Motor neuron (in vitro differentiated cells): Measurements from ENCODE around the gene FAM120A. TPM values are rescaled to one million over a fixed set of nuclear protein-coding genes. Genes with fewer than 3 reads are reported as not detected.
A peak's percentile ranks its signal among the peaks of the same experiment; 100 is the strongest.
"Not testable (repeated sequence)": the region's sequence is repeated elsewhere in the genome, so short reads cannot be mapped to it uniquely, and the experiment has no call there.

Experiments used
- ATAC-seq, 8 experiments: fragments of 200-7000 bp; cut with Tn5 transposase; replicated peaks in 6 of 8; 2 replicates each; pipeline ENCODE4 v1.8.0; 2021; ENCODE audit warnings: mild to moderate bottlenecking in 8 of 8, moderate library complexity in 8 of 8
- H3K27ac ChIP-seq, 2 donors: fragments of 250-450 bp; sonication (Bioruptor Pico); 2 replicates each; pipeline ENCODE4 v1.9.0; 2021; ENCODE audit warnings: antibody characterized with exemption in 2 of 2, mild to moderate bottlenecking in 2 of 2, moderate library complexity in 1 of 2
- H3K4me1 ChIP-seq, 2 donors: fragments of 250-450 bp; sonication (Bioruptor Pico); replicated peaks in 1 of 2; 2 replicates each; pipeline ENCODE4 v1.6.1; 2021; ENCODE audit warnings: antibody characterized with exemption in 2 of 2, mild to moderate bottlenecking in 2 of 2, moderate library complexity in 1 of 2
- H3K4me3 ChIP-seq, 5 donors: fragments of 250-450 bp; sonication (Bioruptor Pico); 2 replicates each; pipeline ENCODE4 v1.9.0; 2021; ENCODE audit warnings: antibody characterized with exemption in 5 of 5, mild to moderate bottlenecking in 5 of 5, moderate library complexity in 4 of 5
- WGBS, 10 experiments: fragments of 450-650 bp; shearing (Covaris generic); methylation state at CpG; one replicate each; pipeline ENCODE4 v1.0.0; 2022; 5-methylcytosine and 5-hydroxymethylcytosine counted together
- in situ Hi-C, 9 experiments: fragments of 400-800 bp; cut with MboI; loops; one replicate each; pipeline ENCODE4 v1.15.0; 2021; ENCODE audit warnings: low sequenced_read_pairs in 9 of 9, low pct_unique_long_range_greater_than_20kb in 2 of 9; ENCODE audit not compliant: unreplicated experiment in 9 of 9
- total RNA-seq, 8 experiments: library from RNA; unstranded; fragments of 300-600 nt; gene quantifications; 2 replicates each; pipeline versions ENCODE4 v1.2.3 to v1.2.4, GENCODE V29; 2022

FAM120A gene
- total RNA-seq, 8 experiments from 2014 or later = 14.2 to 137 (median 33.7) TPM

DNA sequence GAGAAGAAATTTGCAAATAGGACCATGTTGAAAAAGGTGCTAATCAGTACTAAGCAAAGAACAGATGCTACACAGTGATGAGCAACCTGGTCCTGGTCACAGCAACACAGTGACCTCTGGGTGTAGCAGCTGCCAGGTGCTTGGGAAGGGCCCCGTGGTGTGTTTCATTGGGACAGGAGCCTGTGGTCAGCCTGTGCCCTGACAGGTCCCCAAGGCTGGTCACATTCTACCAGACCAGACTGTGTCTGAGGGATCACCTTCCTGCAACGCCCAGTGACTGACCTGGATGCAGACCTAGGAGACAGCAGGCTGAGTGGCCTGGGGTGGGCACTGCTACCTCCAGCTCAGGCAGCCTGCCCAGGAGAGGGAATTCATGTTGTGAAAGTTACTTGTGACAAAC lies 56.7 kb downstream of the FAM120A start:
- WGBS, 10 experiments = 79 to 100% (median 92%) methylated on average over 1 to 2 of the region's 2 CpGs; no CpG with 5 or more reads in 6 of the 10 experiments
- ATAC-seq = no peak
- no peaks in the 10 kb centered on the region for H3K4me1 ChIP-seq

DNA sequence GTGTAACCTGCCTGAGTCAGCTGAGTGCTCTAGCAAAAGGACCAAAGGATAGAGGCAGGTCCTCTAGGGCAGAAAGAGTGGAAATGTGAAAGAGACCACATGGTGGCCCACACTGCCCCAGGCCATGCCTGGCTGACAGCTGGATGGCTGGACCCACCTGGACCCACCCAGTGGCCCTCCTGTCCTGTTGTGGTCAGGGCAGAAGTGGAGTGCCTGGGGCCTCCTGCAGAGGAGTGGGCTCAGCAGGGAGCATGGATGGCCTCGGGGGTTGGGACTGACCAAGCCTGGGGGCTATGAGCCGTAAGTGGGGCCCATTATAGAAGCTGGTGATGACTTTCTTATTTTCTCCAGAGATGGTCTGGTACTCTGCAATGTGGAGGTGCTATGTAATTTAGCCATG lies 57.6 kb downstream of the FAM120A start:
- in situ Hi-C loops = no loop called here
- ATAC-seq = no peak
- Histone ChIP-seq H3K4me1 (no peaks in the 10 kb centered on the region), H3K27ac (no peak overlapping the region), H3K4me3 (no peak overlapping the region)
- 60 to 100% (median 83%) methylated on average over 1 to 2 of the region's 2 CpGs; no CpG with 5 or more reads in 7 of the 10 experiments for WGBS, 10 experiments

More for the DNA sequence above, 56.7 kb downstream of the FAM120A start:
- in situ Hi-C loops = no loop called here
- no peak overlapping the region for H3K27ac ChIP-seq
- no peak overlapping the region for H3K4me3 ChIP-seq

DNA sequence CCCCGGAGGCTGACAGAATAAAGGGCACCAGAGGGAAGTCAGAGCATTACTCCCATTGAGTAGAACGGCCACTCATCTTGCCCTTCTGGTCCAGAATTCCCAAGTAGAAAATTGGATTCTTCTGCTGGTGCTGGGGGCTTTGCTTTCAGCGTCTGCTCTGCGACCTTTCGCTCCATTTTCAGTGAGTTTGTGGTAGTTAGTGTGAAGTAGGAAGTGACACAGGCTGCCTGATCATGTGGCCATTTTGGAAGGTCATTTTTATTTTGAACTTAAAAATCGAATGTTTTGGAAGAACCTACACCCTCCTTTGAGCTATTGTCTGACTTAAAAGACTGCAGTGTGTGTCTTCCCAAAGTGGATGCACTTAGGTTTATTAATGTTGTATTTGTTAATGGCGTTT lies 58.6 kb downstream of the FAM120A start:
- ATAC-seq = no peak
- H3K27ac ChIP-seq = no peak overlapping the region
- in situ Hi-C loops = no loop called here
- H3K4me3 ChIP-seq = no peak overlapping the region
- WGBS, 10 experiments = 62 to 100% (median 95%) methylated on average over 2 to 5 of the region's 7 CpGs; no CpG with 5 or more reads in 1 of the 10 experiments
- H3K4me1 ChIP-seq = no peaks in the 10 kb centered on the region

DNA sequence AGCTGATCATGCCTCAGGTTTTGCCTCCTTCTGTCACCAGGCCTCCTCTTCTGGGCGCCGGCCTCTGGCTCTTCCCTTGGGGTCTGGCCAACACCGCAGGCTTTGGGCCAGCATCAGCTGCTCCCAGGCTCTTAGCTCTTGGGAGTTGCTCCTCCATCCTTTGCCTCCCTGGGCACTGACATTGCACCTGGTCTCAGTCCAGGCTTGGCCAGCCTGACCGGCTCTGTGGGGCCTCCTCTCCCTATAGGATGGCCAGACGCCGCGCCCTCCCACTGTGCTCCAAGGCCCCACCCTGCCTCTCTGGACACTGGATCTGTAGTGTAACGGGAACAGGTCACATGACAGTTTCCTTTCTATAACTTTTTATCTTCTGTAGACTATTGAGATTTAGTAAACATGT lies 59.7 kb downstream of the FAM120A start:
- ATAC-seq = peak in 4 of 8 experiments; percentile 31 to 71 (median 50)
- 71 to 100% (median 94%) methylated on average over 1 to 3 of the region's 8 CpGs; no CpG with 5 or more reads in 7 of the 10 experiments for WGBS, 10 experiments
- H3K4me3 ChIP-seq, H3K4me1 ChIP-seq, H3K27ac ChIP-seq, in situ Hi-C loops: not testable (repeated sequence)

DNA sequence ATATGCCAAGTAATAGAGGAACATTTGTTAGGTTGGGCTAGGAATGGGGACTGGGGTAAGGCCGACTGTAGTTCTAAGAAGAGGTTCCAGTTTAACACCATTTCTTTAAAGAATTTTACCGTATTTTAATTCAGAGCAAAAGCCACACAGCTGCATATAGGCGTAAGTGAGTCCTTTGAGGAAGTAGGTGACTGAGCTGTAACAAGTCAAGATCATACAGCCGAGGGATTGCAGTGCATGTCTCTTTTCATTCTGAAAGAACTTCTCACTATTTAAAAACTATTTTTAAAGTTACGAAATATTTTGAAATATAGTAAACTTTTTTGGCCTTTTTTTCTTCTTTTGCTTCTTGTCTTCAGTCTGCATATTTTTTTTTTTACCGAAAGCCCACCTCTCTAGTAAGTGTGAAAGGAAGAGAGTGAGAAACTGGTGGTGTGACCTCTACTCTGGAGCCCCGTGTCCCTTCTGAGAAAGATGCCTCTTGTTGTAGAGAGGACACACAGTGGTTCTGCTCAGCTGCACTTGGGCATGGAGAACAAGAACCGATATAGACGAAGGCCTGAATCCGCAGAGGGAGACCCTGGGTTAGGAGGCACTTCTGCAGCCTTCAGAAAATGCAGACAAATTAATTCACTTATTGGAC lies 60.8 kb downstream of the FAM120A start:
- WGBS, 10 experiments = 58 to 98% (median 91%) methylated on average over 4 to 8 of the region's 10 CpGs
- H3K4me1 ChIP-seq, H3K27ac ChIP-seq, in situ Hi-C loops, ATAC-seq, H3K4me3 ChIP-seq: not testable (repeated sequence)

DNA sequence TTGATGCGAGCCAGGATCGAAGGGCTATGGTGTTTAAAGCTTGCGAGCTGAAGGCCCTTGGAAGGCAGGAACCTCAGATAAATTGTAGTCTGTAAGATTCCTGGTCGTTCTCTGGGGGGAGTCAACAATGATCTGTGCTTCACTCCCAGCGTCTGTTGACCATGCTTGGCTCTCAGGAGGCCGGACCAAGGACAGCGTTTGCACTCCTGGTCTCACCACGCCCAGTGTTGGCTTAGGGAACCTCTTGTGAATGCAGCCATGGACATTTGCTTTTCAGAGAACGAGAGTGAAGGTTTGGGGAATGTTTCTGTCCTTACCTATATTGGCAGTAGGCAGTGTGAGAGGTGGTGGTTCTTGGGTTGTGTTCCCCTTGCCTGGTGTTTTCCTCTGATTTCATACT lies 62.1 kb downstream of the FAM120A start:
- H3K27ac ChIP-seq = no peak overlapping the region
- WGBS, 10 experiments = 86 to 100% (median 92%) methylated on average over 3 to 5 of the region's 9 CpGs; no CpG with 5 or more reads in 4 of the 10 experiments
- in situ Hi-C loops = no loop called here
- ATAC-seq = no peak
- H3K4me1 ChIP-seq = no peaks in the 10 kb centered on the region
- no peak overlapping the region for H3K4me3 ChIP-seq

DNA sequence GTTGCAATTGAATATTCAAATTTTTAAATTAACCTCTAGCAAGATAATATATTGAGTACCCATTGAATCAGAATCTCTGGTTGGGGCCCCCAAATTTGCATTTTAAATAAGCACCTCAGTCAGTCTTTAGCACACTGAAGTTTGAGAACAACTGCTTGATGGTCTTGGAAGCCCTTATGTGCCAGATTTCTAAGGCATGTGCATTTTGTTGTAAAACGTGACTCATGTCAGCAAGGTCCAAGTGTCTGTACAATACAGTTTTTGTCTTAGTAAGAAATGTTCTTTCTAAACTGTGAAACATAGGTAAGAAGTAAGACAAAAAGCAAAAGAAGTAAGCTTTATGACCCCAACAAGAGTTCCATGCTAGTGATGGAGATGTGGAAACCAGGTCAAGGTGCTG lies 65.8 kb downstream of the FAM120A start:
- in situ Hi-C loops = no loop called here
- Histone ChIP-seq H3K4me1 (no peaks in the 10 kb centered on the region), H3K4me3 (no peak overlapping the region), H3K27ac (no peak overlapping the region)
- WGBS, 10 experiments = 17 to 100% (median 80%) methylated on average over 1 of the region's 1 CpG; no CpG with 5 or more reads in 6 of the 10 experiments
- ATAC-seq = peak in 1 of 8 experiments; percentile 37

DNA sequence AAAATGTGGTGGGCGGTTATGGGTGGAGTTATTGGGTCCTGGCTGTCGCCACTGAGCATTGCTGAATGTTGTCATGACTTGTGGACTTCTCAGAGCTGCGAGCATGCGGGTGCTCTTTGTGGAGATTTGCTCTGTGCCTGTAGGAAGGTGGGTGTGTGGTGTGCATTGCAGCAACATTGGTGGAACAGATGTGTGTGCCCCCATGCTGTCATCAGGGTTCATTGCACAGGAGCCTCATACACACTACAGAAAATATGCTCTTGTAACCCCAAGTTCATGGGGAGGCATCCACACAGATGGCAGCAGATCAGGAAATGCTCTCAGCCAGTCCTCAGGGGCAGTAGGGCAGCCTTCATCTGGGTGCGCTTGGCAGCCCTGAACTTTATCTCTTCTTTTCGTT lies 69.0 kb downstream of the FAM120A start:
- ATAC-seq = peak in 1 of 8 experiments; percentile 18
- H3K27ac ChIP-seq = no peak overlapping the region
- WGBS, 10 experiments = 33 to 100% (median 95%) methylated on average over 1 to 6 of the region's 6 CpGs; no CpG with 5 or more reads in 2 of the 10 experiments
- no peak overlapping the region for H3K4me3 ChIP-seq
- H3K4me1 ChIP-seq = no peaks in the 10 kb centered on the region
- in situ Hi-C loops = no loop called here

DNA sequence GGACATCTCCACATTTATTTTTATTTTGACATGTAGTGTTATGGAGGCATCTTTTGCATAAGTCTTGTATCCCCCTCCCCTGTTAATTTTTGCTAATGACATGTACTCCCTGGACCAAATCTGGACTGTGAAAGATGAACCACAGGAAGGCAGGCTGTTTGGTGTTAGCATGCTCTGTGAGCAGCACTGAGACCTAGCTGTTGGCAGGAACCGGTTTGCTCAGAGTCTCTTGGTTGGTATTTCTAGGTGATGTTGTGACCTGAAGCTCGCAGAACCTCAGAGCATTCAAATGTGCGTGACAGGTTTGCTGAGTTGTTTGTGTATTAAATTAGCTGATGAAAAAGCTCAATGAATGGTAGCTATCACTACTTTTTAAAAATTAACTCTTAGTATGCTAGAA lies 71.3 kb downstream of the FAM120A start:
- Histone ChIP-seq H3K4me3 (no peak overlapping the region), H3K27ac (no peak overlapping the region), H3K4me1 (no peaks in the 10 kb centered on the region)
- ATAC-seq = no peak
- WGBS, 10 experiments = 95 to 100% (median 100%) methylated on average over 1 to 3 of the region's 3 CpGs; no CpG with 5 or more reads in 3 of the 10 experiments
- in situ Hi-C loops = no loop called here

DNA sequence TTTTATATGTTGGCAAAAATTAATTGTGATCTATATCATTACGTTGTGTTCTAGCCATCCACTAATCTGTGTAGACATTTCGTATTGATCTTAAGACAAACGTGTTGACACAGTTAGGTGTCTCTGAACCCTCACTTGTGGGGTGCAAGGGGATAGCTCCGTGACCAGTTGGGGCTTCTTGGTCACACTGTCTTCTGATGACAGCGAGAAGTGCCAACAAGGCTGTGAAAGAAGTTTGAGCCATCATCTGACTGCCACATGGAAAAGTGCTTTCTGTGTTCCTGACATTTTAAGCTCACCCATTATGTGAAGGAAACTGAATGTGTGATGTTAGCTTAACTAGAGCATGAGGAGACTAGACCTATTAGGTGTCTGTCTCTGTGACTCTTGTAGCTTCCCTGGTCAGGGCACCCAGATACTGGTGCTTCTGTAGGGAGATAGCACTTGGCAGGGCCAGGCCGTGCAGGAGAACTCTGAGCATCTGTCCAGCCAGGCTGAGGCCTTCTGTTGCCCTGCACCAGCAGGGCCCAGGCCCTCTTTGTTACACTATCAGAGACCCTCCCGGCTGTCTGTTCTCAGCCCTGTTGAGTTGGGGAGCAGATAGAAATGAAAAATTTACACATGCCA lies 72.1 kb downstream of the FAM120A start:
- in situ Hi-C loops = no loop called here
- H3K4me1 ChIP-seq = no peaks in the 10 kb centered on the region
- H3K4me3 ChIP-seq = no peak overlapping the region
- no peak for ATAC-seq
- 70 to 100% (median 96%) methylated on average over 1 to 6 of the region's 7 CpGs; no CpG with 5 or more reads in 1 of the 10 experiments for WGBS, 10 experiments
- H3K27ac ChIP-seq = no peak overlapping the region

DNA sequence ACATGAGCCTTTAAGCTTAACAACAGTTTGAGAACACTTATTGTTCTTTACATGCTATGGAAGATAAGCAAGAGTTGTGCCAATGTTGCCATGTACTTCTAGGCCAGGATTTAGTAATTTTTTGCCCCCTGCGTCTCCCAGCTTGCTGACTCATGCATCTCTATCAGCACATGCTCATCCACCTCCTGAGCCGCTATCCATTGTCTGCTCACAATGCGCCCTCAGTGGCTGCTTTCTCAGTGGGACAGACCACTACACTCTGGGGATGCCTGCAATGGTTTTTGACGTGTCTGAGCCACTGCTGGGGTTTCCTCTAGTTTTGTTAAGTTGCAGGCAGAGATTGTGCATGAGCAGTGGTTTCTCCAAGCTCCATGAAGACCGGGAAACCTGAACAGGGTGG lies 74.0 kb downstream of the FAM120A start:
- no peaks in the 10 kb centered on the region for H3K4me1 ChIP-seq
- ATAC-seq = peak in 1 of 8 experiments; percentile 19
- WGBS, 10 experiments = 80 to 100% (median 100%) methylated on average over 1 to 5 of the region's 5 CpGs; no CpG with 5 or more reads in 2 of the 10 experiments
- H3K4me3 ChIP-seq = no peak overlapping the region
- in situ Hi-C loops = no loop called here
- no peak overlapping the region for H3K27ac ChIP-seq

DNA sequence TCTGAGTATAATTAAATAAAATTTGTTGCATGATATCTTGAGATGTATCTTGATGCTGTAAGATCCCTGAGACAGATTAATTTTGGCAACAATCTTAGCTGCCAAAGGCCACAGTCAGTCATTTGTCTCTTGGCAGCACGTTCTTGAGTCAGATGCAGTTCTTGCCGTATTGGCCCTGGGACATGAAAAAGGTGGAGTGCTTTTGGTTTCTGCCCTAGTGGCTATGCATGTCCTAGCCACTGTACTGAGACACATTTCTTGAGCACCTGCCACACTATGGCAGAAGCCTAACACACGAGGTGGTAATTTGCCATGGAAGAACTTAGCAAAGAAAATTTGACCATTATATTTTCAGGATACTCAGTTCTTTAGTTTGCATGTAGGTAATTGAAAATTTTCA lies 79.9 kb downstream of the FAM120A start:
- WGBS, 10 experiments = 33 to 100% (median 94%) methylated on average over 1 to 3 of the region's 3 CpGs; no CpG with 5 or more reads in 3 of the 10 experiments
- ATAC-seq = peak in 3 of 8 experiments; percentile 31 to 82 (median 76)
- no peaks in the 10 kb centered on the region for H3K4me1 ChIP-seq
- in situ Hi-C loops = no loop called here
- no peak overlapping the region for H3K4me3 ChIP-seq
- no peak overlapping the region for H3K27ac ChIP-seq

DNA sequence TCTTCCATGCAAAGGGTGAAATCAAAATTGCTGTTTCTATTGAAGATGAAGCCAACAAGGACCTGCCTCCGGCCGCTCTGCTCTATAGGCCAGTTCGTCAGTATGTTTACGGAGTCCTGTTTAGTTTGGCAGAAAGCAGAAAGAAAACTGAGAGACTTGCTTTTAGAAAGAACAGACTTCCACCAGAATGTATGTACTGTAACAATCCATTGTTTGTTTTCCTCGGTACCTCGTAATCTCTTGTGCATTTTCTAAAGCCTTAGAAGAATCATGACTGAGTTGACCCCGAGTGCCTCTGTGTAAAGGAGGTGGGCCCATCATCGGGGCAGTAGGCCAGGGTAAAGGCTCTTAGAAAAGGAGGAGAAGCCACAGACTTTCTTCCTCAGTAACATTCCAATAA lies 80.7 kb downstream of the FAM120A start:
- Histone ChIP-seq H3K4me1 (no peaks in the 10 kb centered on the region), H3K27ac (no peak overlapping the region), H3K4me3 (no peak overlapping the region)
- in situ Hi-C loops = no loop called here
- WGBS, 10 experiments = 90 to 100% (median 98%) methylated on average over 1 to 8 of the region's 8 CpGs; no CpG with 5 or more reads in 1 of the 10 experiments
- peak in 2 of 8 experiments; percentile 49 to 94 for ATAC-seq
